ENCODE measurements around the gene SLC35F5.

- TF ChIP-seq CTCF (IDR thresholded peaks at IDR 0.05) (no peak), POLR2A (IDR thresholded peaks at IDR 0.05) (no peak)
Measured at GRCh38 chr2:113739849-113740248, 16.6 kb downstream of the SLC35F5 start.

All from thyroid gland (tissue), 4 donors.